GM21515 (cell line): ENCODE results near the gene CPLX1.
"Not testable (repeated sequence)": the region's sequence is repeated elsewhere in the genome, so short reads cannot be mapped to it uniquely, and the experiment has no call there.

Experiments
- ATAC-seq: cut with Tn5 transposase; IDR thresholded peaks from one replicate; pipeline ENCODE4 v1.9.1; 2021; ENCODE audit not compliant: unreplicated experiment

CPLX1 gene

DNA sequence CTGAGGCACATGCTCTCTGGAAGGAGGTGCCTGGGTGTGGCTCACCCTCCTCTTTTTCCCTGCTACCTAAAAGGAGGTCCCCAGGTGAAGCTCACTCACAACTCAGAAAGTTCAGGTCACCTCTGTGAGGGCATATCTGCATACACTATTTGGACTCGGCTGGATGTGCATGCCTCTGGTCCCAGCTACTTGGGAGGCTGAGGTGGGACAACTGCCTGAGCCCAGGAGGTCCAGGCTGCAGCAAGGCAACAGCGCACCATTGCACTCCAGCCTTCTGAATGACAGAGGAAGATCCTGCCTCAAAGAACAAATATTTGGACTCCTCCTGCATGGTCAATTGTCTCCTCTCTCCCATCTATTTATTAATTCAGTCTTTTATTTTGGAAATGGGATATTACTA, 46.4 kb downstream of the CPLX1 start:
- ATAC-seq: no peak

DNA sequence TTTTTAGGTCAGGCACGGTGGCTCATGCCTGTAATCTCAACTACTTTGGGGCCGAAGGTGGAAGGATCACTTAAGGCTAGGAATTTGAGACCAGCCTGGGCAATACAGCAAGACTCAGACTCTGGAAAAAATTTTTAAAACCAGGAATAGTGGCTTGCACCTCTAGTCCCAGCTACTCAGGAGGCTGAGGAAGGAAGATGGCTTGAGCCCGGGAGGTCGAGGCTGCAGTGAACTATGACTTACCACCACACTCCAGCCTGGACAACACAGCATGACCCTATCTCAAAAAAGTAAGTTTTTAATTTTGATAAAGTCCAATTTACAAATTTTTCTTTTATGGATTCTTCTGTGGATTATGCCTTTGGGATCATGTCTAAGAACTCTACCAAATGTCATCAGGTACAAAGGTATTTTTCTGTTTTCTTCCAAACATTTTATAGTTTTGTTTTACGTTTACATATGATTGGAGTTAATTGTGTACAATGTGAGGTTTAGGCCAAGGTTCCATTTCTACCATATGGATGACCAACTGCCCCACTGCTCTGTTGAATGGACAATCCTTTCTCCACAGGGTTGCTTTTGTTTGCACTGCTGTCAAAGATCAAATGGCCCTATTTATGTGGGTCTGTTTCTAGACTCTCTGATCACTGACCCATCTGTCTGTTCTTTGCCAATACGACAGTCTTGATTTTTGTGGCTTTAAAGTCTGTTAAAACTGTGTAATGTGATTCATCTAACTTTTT, 48.2 kb downstream of the CPLX1 start:
- no peak for ATAC-seq

GRCh38 chr4:776743-777441, 49.0 kb downstream of the CPLX1 start:
- no peak for ATAC-seq

DNA sequence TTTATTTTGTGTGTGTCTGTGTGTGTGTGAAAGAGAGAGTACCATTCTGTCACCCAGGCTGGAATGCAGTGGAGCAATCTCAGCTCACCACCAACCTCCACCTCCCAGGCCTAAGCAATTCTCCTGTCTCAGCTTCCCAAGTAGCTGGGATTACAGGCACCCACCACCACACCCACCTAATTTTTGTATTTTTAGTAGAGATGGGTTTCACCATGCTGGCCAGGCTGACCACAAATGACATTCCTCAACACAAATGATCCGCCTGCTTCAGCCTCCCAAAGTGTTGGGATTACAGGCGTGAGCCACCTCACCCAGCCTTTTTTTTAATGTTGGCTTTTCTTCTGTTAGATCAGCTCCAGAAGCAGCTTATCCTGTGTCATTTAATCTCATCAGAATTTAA, 50.4 kb downstream of the CPLX1 start:
- ATAC-seq: not testable (repeated sequence)

DNA sequence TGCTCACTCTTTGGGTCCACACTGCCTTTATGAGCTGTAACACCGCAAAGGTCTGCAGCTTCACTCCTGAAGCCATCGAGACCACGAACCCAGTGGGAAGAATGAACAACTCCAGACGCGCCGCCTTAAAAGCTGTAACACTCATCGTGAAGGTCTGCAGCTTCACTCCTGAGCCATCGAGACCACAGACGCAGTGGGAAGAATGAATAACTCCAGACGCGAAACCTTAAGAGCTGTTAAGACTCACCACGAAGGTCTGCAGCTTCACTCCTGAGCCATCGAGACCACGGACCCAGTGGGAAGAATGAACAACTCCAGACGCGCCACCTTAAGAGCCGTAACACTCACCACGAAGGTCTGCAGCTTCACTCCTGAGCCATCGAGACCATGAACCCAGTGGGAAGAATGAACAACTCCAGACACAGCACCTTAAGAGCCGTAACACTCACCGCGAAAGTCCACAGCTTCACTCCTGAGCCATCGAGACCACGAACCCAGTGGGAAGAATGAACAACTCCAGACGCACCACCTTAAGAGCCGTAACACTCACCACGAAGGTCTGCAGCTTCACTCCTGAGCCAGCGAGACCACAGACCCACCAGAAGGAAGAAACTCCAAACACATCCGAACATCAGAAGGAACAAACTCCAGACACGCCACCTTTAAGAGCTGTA, 51.4 kb downstream of the CPLX1 start:
- not testable (repeated sequence) for ATAC-seq

DNA sequence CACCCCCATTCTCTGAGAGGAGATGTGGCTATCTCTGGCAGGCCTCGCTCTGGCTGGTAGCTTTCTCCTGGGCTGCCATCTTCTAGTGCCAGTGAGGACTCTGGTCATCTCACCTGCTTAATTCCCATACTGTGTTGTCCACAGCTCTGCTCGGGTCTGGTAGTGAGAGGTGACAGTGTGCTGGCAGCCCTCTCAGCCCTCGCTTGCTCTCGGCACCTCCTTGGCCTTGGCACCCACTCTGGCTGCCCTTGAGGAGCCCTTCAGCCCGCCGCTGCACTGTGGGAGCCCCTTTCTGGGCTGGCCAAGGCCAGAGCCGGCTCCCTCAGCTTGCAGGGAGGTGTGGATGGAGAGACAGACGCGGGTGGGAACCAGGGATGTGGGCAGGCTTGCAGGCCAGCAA, 52.7 kb downstream of the CPLX1 start:
- ATAC-seq: no peak

- ATAC-seq: no peak
Measured at GRCh38 chr4:772776-773175, 53.2 kb downstream of the CPLX1 start.

DNA sequence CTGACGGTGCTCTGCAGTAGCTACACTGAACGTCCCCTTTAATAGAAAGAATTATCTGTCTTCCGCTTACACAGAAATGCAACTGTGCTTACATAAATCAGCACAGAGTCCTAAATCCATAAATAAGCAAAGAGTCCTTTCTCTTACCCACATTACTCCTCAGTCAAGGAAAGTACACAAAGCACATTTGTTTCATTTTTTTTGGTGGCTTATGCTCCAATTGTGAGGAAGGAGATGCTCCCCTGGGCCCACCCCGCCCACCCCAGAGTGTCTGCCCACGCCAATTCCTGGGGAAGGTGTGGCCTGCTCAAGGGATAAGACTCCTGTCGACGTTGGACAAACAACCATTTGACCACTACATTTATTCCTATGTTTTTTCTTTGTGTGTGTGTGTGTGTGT, 53.8 kb downstream of the CPLX1 start:
- ATAC-seq: no peak

DNA sequence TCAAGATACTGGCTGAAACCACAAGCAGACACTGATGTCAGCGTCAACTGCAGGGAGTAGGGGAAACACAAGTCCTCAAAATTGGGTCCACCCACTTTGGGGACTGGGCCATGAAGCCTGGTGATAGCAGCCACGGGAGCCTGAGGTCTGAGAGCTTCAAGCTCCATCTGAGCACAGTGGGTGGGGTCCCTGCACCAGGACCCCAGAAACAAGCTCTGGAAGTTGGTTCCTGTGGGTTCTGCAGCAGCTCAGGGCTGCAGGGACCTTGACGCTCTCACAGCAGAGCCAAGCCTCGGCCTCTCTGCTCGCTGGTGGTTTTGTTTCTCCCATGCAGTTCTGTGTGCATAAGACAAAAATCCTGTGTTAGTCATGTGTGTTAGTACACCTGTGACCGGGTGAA, 54.5 kb downstream of the CPLX1 start:
- no peak for ATAC-seq

DNA sequence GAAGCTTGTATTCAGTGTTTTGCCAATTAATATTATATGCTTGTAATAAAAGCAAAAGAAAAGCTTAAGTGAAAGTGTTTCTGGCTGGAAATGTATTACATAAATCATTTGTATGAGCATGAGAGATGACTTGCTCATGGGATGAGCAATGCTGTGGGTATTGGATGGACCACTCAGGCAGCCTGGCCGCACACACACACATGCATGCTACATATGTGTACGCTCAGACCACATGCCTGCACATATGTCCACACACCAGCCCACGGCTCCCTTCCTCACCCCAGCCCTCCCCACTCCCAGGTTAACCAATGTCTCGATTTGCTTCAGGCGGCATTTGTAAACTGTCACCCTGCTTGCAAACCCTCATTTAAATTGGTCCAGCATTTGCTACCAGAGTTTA, 55.9 kb downstream of the CPLX1 start:
- no peak for ATAC-seq

GRCh38 chr4:769511-769910, 56.4 kb downstream of the CPLX1 start:
- no peak for ATAC-seq

DNA sequence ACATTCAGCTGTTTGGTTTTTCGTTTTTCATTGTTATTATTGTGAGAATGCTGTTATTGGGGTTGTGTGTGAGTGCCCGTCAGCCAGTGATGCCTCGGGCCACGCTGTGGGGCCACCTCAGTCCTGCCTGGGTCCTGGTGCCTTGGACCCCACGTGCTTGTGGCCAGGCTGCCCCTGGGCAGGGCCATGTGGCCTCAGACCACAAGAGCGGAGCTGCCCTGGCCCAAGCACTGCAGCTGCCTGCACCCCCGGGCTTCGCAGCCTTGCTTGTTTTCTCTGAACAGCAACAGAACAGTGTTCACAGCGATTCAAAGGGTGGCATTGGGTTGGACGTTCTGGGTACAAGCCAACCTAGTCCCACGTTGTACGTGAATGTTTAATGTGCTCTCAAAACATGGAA, 56.9 kb downstream of the CPLX1 start:
- no peak for ATAC-seq

- ATAC-seq: no peak
Measured at GRCh38 chr4:768076-768475, 57.9 kb downstream of the CPLX1 start.

DNA sequence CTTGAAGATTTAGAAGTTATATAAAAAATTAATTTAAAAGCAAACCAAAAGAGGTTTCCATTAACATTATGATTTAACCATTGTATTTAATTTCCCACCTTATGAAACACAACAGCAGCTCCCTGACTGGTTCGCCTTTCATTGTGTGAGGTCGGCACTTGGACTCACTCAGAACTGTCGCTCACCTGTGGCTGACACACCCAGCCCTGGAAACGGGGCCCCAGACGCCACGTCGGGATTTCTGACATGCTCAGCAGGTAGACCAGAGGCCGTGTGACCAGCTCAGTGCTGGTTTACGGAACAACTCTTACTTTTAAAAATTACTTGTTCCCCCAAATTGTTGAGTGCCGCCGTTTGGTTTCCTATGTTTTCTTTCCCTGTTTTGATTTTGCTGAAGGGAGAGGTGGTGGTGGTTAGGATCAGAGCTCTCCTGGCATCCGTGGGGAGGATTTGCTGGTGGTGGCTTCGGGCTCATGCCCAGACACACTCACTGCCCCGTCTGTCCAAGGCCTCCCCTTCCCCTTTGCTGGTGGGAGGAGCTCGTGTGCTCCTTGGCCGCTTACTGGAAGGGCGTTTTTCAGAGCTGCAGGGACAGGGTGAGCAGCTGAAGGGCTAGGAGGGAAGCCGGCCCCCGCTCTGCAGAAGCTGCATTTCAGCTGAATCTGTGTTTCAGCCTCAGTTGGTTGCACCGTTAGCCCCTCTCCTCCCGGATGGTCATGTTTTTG, 59.2 kb downstream of the CPLX1 start:
- no peak for ATAC-seq

DNA sequence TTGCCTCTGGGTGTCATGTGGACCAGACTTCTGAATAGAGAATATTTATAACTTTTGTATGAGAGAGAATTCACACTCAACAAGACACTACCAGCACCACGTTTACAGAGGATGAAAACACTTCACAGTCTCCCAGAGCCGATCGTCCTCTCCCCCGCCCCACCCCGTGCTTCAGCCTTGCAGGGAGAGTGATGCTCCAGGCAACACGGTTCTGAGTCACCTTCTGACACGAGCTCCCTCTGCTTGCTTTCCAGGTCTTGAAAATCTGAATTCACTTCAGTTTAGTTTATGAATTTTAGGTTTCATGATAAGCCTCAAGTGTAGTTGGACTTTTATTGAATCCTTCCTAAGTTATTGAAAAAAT, 59.8 kb downstream of the CPLX1 start:
- no peak for ATAC-seq

DNA sequence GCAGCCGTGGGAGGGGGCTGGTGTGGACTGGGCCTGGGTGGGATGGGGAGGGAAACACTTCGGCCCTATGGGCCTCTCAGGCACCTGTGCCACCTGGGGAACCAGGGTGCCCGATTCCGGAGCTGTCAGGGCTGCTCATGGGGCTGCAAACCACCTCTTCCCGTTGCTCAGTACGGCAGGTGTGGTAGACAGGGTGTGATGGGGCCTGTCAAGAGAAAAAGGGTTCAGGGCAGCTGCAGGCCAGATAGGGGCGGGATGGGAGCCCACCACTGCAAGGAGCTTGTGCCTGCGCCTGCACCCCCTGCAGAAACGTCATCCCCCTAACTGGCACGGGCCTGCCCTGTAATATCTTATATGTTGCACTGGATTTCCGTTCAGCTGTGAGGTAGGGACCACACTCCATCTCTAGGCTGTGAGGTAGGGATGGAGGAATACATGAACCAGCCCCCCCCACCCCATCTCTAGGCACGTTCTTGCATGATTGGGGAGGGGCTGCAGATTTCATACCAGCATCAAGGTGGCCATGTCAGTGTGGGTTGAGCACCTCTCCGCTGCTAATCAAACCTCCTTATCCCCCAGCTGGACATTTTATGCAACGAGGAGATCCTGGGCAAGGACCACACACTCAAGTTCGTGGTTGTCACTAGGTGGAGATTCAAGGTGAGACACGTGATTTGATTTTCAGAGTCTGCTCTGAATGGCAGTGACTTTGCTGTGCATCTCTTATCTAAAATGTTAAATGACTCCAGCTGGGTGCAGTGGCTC, 61.3 kb downstream of the CPLX1 start:
- no peak for ATAC-seq

GRCh38 chr4:763922-764321, 62.0 kb downstream of the CPLX1 start:
- ATAC-seq: no peak

DNA sequence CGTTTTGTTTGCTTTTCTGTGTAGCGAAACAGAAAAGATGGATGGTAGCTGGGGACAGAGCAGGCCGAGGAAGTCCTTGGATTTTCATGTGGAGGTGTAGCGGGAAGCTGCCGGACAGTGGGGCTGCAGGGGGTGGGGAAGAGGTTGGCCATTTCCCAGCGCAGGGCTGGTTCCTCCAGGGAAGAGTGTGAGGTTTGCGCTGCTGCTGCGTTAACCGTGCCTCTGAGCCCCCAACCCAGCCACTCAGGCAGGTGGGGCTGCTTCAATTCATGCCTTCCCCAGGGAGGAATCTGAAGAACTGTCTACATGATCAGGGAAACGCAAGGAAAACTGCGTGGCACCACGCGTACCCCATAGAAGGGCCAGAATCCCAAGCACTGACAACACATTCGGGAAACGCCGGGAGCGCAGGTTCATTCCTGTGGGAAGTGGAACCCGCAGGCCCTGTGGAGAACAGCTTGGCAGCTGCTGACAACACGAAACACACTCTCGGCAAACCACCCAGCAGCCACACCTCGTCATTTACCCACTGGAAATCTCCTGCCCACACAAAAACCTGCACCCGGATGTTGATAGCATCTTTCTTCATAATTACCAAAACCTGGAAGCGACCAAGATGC, 62.6 kb downstream of the CPLX1 start:
- no peak for ATAC-seq

GRCh38 chr4:762211-763190, 63.4 kb downstream of the CPLX1 start:
- ATAC-seq: no peak
